Neuronal stem cell (in vitro differentiated cells): ENCODE measurements around the gene TRMT1.
A peak's percentile ranks its signal among the peaks of the same experiment; 100 is the strongest.

Experiments
- DNase-seq: peaks from one replicate; pipeline ENCODE4 v3.0.0-alpha.2; 2013; ENCODE audit warnings: low spot score
- H2AFZ ChIP-seq: one replicate; pipeline ENCODE4 v1.6.1; 2013; ENCODE audit warnings: mild to moderate bottlenecking, low read length, inconsistent platforms
- H2AK5ac ChIP-seq: 2 replicates; pipeline ENCODE4 v1.6.1; 2013; ENCODE audit warnings: low read depth, mild to moderate bottlenecking, inconsistent platforms, low read length, moderate library complexity, mixed read lengths
- H2BK120ac ChIP-seq: 2 replicates; pipeline ENCODE4 v1.6.1; 2013; ENCODE audit warnings: low read depth, mild to moderate bottlenecking, inconsistent platforms, low read length, moderate library complexity, mixed read lengths
- H2BK12ac ChIP-seq: one replicate; pipeline ENCODE4 v1.6.1; 2013; ENCODE audit warnings: low read length, inconsistent platforms
- H2BK15ac ChIP-seq: 2 replicates; pipeline ENCODE4 v1.6.1; 2013; ENCODE audit warnings: mild to moderate bottlenecking, low read length, inconsistent platforms, mixed read lengths
- H2BK5ac ChIP-seq: one replicate; pipeline ENCODE4 v1.6.1; 2013; ENCODE audit warnings: inconsistent platforms, mild to moderate bottlenecking, low read length, moderate library complexity
- H3K14ac ChIP-seq: one replicate; pipeline ENCODE4 v1.6.1; 2013; ENCODE audit warnings: low read length, inconsistent platforms
- H3K18ac ChIP-seq: 2 replicates; pipeline ENCODE4 v1.6.1; 2013; ENCODE audit warnings: low read length, inconsistent platforms
- H3K23ac ChIP-seq: 2 replicates; pipeline ENCODE4 v1.6.1; 2013; ENCODE audit warnings: low read depth, mild to moderate bottlenecking, mixed read lengths, low read length, inconsistent platforms; ENCODE audit not compliant: poor library complexity
- H3K27ac ChIP-seq: replicated peaks from 3 replicates; pipeline ENCODE4 v1.5.1; 2013; ENCODE audit warnings: low read length, inconsistent platforms
- H3K27me3 ChIP-seq, 3 experiments: 2 replicates each; pipeline ENCODE4 v1.6.1; 2013; ENCODE audit warnings: low read length in 3 of 3, mild to moderate bottlenecking in 2 of 3, inconsistent platforms in 1 of 3, low read depth in 1 of 3, mixed read lengths in 1 of 3, moderate library complexity in 1 of 3; ENCODE audit not compliant: control insufficient read depth in 3 of 3, insufficient read depth in 3 of 3
- H3K36me3 ChIP-seq, 2 donors: replicated peaks in 1 of 2; 2 replicates each; pipeline ENCODE4 v1.6.1; 2013; ENCODE audit warnings: low read length in 2 of 2; ENCODE audit not compliant: control insufficient read depth in 2 of 2, insufficient read depth in 2 of 2
- H3K4ac ChIP-seq: 2 replicates; pipeline ENCODE4 v1.6.1; 2013; ENCODE audit warnings: inconsistent platforms, mild to moderate bottlenecking, low read length, moderate library complexity
- H3K4me1 ChIP-seq, 2 donors: 1 replicate in 1 of 2; 2 replicates in 1 of 2; pipeline ENCODE4 v1.6.1; 2013; ENCODE audit warnings: low read length in 2 of 2, low read depth in 1 of 2; ENCODE audit not compliant: control insufficient read depth in 2 of 2, insufficient read depth in 1 of 2
- H3K4me2 ChIP-seq: one replicate; pipeline ENCODE4 v1.6.1; 2013; ENCODE audit warnings: mild to moderate bottlenecking, low read length, inconsistent platforms; ENCODE audit not compliant: insufficient read depth, poor library complexity, severe bottlenecking
- H3K4me3 ChIP-seq, 2 donors: 2 replicates each; pipeline ENCODE4 v1.5.1; 2013; ENCODE audit warnings: low read length in 2 of 2, mild to moderate bottlenecking in 2 of 2, inconsistent platforms in 1 of 2, moderate library complexity in 1 of 2
- H3K79me1 ChIP-seq: one replicate; pipeline ENCODE4 v1.6.1; 2013; ENCODE audit warnings: low read depth, mild to moderate bottlenecking, inconsistent platforms, low read length, moderate library complexity
- H3K9ac ChIP-seq: one replicate; pipeline ENCODE4 v1.6.1; 2013; ENCODE audit warnings: mild to moderate bottlenecking, low read depth, low read length, inconsistent platforms; ENCODE audit not compliant: poor library complexity
- H3K9me3 ChIP-seq, 2 donors: replicated peaks in 1 of 2; 2 replicates each; pipeline versions ENCODE3 to v1.6.1; 2013; ENCODE audit warnings: low read length in 2 of 2, mild to moderate bottlenecking in 2 of 2, inconsistent platforms in 1 of 2, low read depth in 1 of 2, mixed read lengths in 1 of 2, moderate library complexity in 1 of 2; ENCODE audit not compliant: control insufficient read depth in 2 of 2, insufficient read depth in 1 of 2
- H4K8ac ChIP-seq: one replicate; pipeline ENCODE4 v1.6.1; 2013; ENCODE audit warnings: low read depth, mild to moderate bottlenecking, inconsistent platforms, low read length, moderate library complexity
- H4K91ac ChIP-seq: one replicate; pipeline ENCODE4 v1.6.1; 2013; ENCODE audit warnings: low read length, low read depth, mild to moderate bottlenecking, inconsistent platforms; ENCODE audit not compliant: poor library complexity
- WGBS, 2 donors: extraction: QIAGEN DNeasy Blood & Tissue Kit; methylation state at CpG; one replicate each; pipeline ENCODE4 v1.1.7; 2013; ENCODE audit warnings: missing lambda C conversion rate in 2 of 2, mixed read lengths in 1 of 2; ENCODE audit not compliant: insufficient read length in 2 of 2, insufficient replicate concordance in 1 of 2; ENCODE audit errors: extremely low coverage in 2 of 2; 5-methylcytosine and 5-hydroxymethylcytosine counted together

Gene TRMT1

DNA sequence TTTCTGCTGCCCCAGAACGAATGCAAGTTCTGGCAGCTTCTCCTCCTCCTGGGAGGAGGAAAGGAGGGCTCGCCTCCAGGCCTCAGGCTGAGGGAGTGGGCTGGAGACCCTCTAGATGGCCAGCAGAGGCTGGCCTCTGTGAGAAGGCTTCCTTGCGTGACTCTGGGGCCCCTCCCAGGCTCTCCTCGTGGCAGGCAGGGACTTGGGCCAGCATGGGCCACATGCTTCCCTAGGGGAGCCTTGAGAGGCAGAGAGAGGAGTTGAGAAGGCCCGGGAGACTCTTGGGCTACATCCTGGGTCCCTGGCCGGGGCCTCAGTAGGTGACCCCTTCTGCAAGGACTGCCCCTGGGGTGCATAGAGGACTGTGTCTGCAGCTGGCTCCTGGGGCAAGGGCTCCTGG is 39.8 kb downstream of the TRMT1 start:
- Histone ChIP-seq H3K4ac (no peak overlapping the region), H3K4me1 (peaks cover 0 to 12% of the 10 kb centered on the region in 2 donors), H3K36me3 (no peaks in the 10 kb centered on the region), H2BK12ac (no peak overlapping the region), H3K14ac (no peak overlapping the region), H3K23ac (no peak overlapping the region), H2BK15ac (peak overlapping the region; percentile 69), H3K27me3 (peaks cover 0 to 93% (median 2%) of the 10 kb centered on the region in 3 experiments), H3K4me3 (no peak overlapping the region), H2BK120ac (peak overlapping the region; percentile 10), H3K9me3 (no peaks in the 10 kb centered on the region), H3K79me1 (no peaks in the 10 kb centered on the region), H2AFZ (no peak overlapping the region), H4K8ac (no peak overlapping the region), H3K9ac (peak overlapping the region; percentile 18), H3K18ac (peak overlapping the region; percentile 84), H2BK5ac (no peak overlapping the region), H3K27ac (no peak overlapping the region), H4K91ac (peak overlapping the region; percentile 90), H2AK5ac (peak overlapping the region; percentile 23), H3K4me2 (no peak overlapping the region)
- no peak for DNase-seq
- WGBS, 2 donors, result no CpG with 5 or more reads among the region's 6 CpGs

GRCh38 chr19:13076320-13076719 is 40.2 kb downstream of the TRMT1 start:
- no CpG with 5 or more reads among the region's 8 CpGs for WGBS, 2 donors
- no peak overlapping the region for H3K27ac ChIP-seq

GRCh38 chr19:13074378-13074777 is 42.2 kb downstream of the TRMT1 start:
- peaks cover 0 to 96% (median 2%) of the 10 kb centered on the region in 3 experiments for H3K27me3 ChIP-seq

More at GRCh38 chr19:13076320-13076719, 40.2 kb downstream of the TRMT1 start:
- Histone ChIP-seq H3K9ac (no peak overlapping the region), H3K79me1 (no peaks in the 10 kb centered on the region), H4K91ac (peak overlapping the region; percentile 90), H3K9me3 (no peaks in the 10 kb centered on the region), H2AFZ (no peak overlapping the region), H2BK15ac (peak overlapping the region; percentile 69), H3K18ac (peak overlapping the region; percentile 84), H3K23ac (peak overlapping the region; percentile 4), H3K14ac (peak overlapping the region; percentile 98), H2BK5ac (no peak overlapping the region), H4K8ac (no peak overlapping the region), H3K27me3 (peaks cover 0 to 93% (median 2%) of the 10 kb centered on the region in 3 experiments), H3K4me3 (no peak overlapping the region), H3K4me1 (peaks cover 0 to 12% of the 10 kb centered on the region in 2 donors), H2AK5ac (peak overlapping the region; percentile 23), H2BK120ac (peak overlapping the region; percentile 10), H3K4me2 (no peak overlapping the region), H2BK12ac (peak overlapping the region; percentile 60), H3K36me3 (no peaks in the 10 kb centered on the region), H3K4ac (peak overlapping the region; percentile 94)
- no peak for DNase-seq

DNA sequence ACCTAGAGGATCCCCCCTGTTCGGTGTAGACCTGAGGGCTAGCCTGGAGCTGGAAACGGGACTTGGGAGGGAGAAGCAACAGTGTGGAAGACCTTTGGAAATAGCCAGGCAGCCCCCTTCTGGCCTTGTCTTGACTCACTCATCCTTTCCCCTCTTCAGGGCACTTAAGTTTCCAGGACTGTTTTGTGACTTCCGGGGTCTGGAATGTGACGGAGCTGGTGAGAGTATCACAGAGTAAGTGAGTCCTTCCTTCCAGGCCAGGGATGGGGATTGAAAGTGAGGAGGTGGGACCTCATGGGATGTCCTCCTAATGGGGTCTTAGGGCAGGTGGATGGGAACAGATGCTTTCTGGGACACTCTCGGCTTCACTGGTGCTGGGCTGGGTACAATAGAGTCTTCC is 43.3 kb downstream of the TRMT1 start:
- no peak overlapping the region for H3K14ac ChIP-seq
- no peak for DNase-seq
- no peaks in the 10 kb centered on the region for H3K9me3 ChIP-seq
- no peaks in the 10 kb centered on the region for H3K36me3 ChIP-seq
- peaks cover 0 to 96% (median 2%) of the 10 kb centered on the region in 3 experiments for H3K27me3 ChIP-seq
- H3K4me2 ChIP-seq, result no peak overlapping the region
- H2BK120ac ChIP-seq, result no peak overlapping the region
- H3K23ac ChIP-seq, result no peak overlapping the region
- no peak overlapping the region for H3K27ac ChIP-seq
- no peak overlapping the region for H3K9ac ChIP-seq
- H3K18ac ChIP-seq, result peak overlapping the region; percentile 53
- H2BK15ac ChIP-seq, result peak overlapping the region; percentile 80
- no peak overlapping the region for H3K4ac ChIP-seq
- no peak overlapping the region for H3K4me3 ChIP-seq
- H3K4me1 ChIP-seq, result peaks cover 0 to 7% of the 10 kb centered on the region in 2 donors
- WGBS, 2 donors, result no CpG with 5 or more reads among the region's 5 CpGs
- no peak overlapping the region for H2AFZ ChIP-seq
- H2BK5ac ChIP-seq, result no peak overlapping the region
- H4K91ac ChIP-seq, result peak overlapping the region; percentile 86
- peak overlapping the region; percentile 36 for H2AK5ac ChIP-seq
- H2BK12ac ChIP-seq, result no peak overlapping the region
- H4K8ac ChIP-seq, result no peak overlapping the region
- no peaks in the 10 kb centered on the region for H3K79me1 ChIP-seq

More at GRCh38 chr19:13074378-13074777, 42.2 kb downstream of the TRMT1 start:
- no peak overlapping the region for H3K4ac ChIP-seq
- no peak overlapping the region for H3K23ac ChIP-seq
- H3K9me3 ChIP-seq, result no peaks in the 10 kb centered on the region
- H2BK12ac ChIP-seq, result no peak overlapping the region
- H2BK5ac ChIP-seq, result no peak overlapping the region
- H3K4me3 ChIP-seq, result no peak overlapping the region
- H3K36me3 ChIP-seq, result no peaks in the 10 kb centered on the region
- no peaks in the 10 kb centered on the region for H3K79me1 ChIP-seq
- no peak overlapping the region for H4K91ac ChIP-seq
- H2AFZ ChIP-seq, result no peak overlapping the region
- H3K27ac ChIP-seq, result no peak overlapping the region
- H3K18ac ChIP-seq, result no peak overlapping the region
- H3K14ac ChIP-seq, result no peak overlapping the region
- no peak overlapping the region for H3K9ac ChIP-seq
- DNase-seq, result no peak
- no peak overlapping the region for H4K8ac ChIP-seq
- peaks cover 0 to 12% of the 10 kb centered on the region in 2 donors for H3K4me1 ChIP-seq
- H2BK120ac ChIP-seq, result no peak overlapping the region
- H3K4me2 ChIP-seq, result no peak overlapping the region
- no CpG with 5 or more reads among the region's 4 CpGs for WGBS, 2 donors
- no peak overlapping the region for H2AK5ac ChIP-seq
- H2BK15ac ChIP-seq, result no peak overlapping the region
